Fibroblast of lung (primary cell): ENCODE measurements around the gene TOM1.

Experiments
- EZH2 ChIP-seq: IDR thresholded peaks from 2 replicates; pipeline ENCODE4 v1.5.1; 2012; ENCODE audit warnings: low read length, control low read depth, mild to moderate bottlenecking; ENCODE audit errors: missing control alignments
- TF ChIP-seq, protein P1 (sequence below), 2 donors: IDR thresholded peaks in 1 of 2; conservative IDR thresholded peaks in 1 of 2; 1 replicate in 1 of 2; 2 replicates in 1 of 2; pipeline ENCODE4 v1.5.1; 2011 to 2012; ENCODE audit warnings: low read length in 2 of 2, control low read depth in 1 of 2, inconsistent platforms in 1 of 2, low read depth in 1 of 2, mild to moderate bottlenecking in 1 of 2

DNA sequence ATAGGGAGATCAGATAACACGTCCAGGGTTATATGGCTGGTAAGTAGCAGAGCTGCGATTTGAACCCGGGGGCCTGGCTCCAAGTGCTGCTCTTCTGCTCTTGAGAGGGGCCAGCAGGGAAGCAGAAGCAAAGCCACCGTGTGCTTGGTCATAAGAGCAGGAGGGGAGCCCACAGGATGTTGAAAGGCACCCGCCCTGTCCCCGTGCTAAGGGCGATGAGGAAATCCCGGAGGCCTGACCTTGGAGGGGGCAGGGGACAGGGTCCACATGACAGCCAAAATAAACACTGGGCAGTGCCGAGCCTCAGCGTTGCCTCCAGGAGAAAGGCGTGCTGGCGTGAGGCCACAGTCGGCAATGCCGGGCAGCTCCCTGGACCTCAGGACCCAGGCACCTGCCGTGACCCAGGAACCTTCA is 28.8 kb downstream of the TOM1 start:
- TF ChIP-seq EZH2, result no peak
- TF ChIP-seq, protein P1, sequence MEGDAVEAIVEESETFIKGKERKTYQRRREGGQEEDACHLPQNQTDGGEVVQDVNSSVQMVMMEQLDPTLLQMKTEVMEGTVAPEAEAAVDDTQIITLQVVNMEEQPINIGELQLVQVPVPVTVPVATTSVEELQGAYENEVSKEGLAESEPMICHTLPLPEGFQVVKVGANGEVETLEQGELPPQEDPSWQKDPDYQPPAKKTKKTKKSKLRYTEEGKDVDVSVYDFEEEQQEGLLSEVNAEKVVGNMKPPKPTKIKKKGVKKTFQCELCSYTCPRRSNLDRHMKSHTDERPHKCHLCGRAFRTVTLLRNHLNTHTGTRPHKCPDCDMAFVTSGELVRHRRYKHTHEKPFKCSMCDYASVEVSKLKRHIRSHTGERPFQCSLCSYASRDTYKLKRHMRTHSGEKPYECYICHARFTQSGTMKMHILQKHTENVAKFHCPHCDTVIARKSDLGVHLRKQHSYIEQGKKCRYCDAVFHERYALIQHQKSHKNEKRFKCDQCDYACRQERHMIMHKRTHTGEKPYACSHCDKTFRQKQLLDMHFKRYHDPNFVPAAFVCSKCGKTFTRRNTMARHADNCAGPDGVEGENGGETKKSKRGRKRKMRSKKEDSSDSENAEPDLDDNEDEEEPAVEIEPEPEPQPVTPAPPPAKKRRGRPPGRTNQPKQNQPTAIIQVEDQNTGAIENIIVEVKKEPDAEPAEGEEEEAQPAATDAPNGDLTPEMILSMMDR (conservative IDR thresholded peaks at IDR 0.05 in 1 of 2, IDR thresholded peaks at IDR 0.05 in 1 of 2; ENCODE audit: low read depth in 1 of 2, low read length in 2 of 2), result no peak
